H9 (cell line): ENCODE measurements around the gene FBXL7. TPM values are rescaled to one million over a fixed set of nuclear protein-coding genes. Genes with fewer than 3 reads are reported as not detected.

Source experiments
- DNase-seq: peaks from one replicate; pipeline ENCODE4 v3.0.0-alpha.2; 2017
- H2AFZ ChIP-seq: one replicate; pipeline ENCODE4 v1.6.1; 2013; ENCODE audit warnings: mild to moderate bottlenecking, low read length, control low read depth, moderate library complexity
- H2AK5ac ChIP-seq: 2 replicates; pipeline ENCODE4 v1.6.1; 2013; ENCODE audit warnings: low read length, control low read depth, mixed read lengths; ENCODE audit not compliant: insufficient read length
- H2BK120ac ChIP-seq: one replicate; pipeline ENCODE4 v1.6.1; 2013; ENCODE audit warnings: low read depth, mild to moderate bottlenecking, low read length, control low read depth, inconsistent platforms; ENCODE audit not compliant: poor library complexity, severe bottlenecking
- H2BK12ac ChIP-seq: 2 replicates; pipeline ENCODE4 v1.6.1; 2013; ENCODE audit warnings: low read length, control low read depth, mixed read lengths, low read depth; ENCODE audit not compliant: insufficient read length
- H2BK15ac ChIP-seq: 2 replicates; pipeline ENCODE4 v1.6.1; 2013; ENCODE audit warnings: low read depth, low read length, control low read depth
- H2BK20ac ChIP-seq: one replicate; pipeline ENCODE4 v1.6.1; 2013; ENCODE audit warnings: low read depth, mild to moderate bottlenecking, low read length, control low read depth, inconsistent platforms; ENCODE audit not compliant: poor library complexity, severe bottlenecking
- H2BK5ac ChIP-seq: 2 replicates; pipeline ENCODE4 v1.6.1; 2013; ENCODE audit warnings: low read length, control low read depth, mixed read lengths; ENCODE audit not compliant: insufficient read length
- H3K14ac ChIP-seq: 2 replicates; pipeline ENCODE4 v1.6.1; 2013; ENCODE audit warnings: low read length, control low read depth; ENCODE audit not compliant: insufficient read depth
- H3K18ac ChIP-seq: 2 replicates; pipeline ENCODE4 v1.6.1; 2013; ENCODE audit warnings: low read depth, mild to moderate bottlenecking, mixed read lengths, low read length, control low read depth; ENCODE audit not compliant: insufficient read length
- H3K23ac ChIP-seq: 2 replicates; pipeline ENCODE4 v1.6.1; 2013; ENCODE audit warnings: low read length, control low read depth, mixed read lengths, low read depth; ENCODE audit not compliant: insufficient read length
- H3K23me2 ChIP-seq: 2 replicates; pipeline ENCODE4 v1.6.1; 2013; ENCODE audit warnings: low read depth, mild to moderate bottlenecking, mixed read lengths, low read length, control low read depth; ENCODE audit not compliant: insufficient read length, poor library complexity, severe bottlenecking
- H3K27ac ChIP-seq: 2 replicates; pipeline ENCODE4 v1.5.1; 2013; ENCODE audit warnings: low read length, control low read depth, mixed read lengths, low read depth; ENCODE audit not compliant: insufficient read length
- H3K27me3 ChIP-seq: 2 replicates; pipeline ENCODE4 v1.6.1; 2013; ENCODE audit warnings: low read length, control low read depth, inconsistent platforms; ENCODE audit not compliant: insufficient read depth
- H3K4ac ChIP-seq: 2 replicates; pipeline ENCODE4 v1.6.1; 2013; ENCODE audit warnings: low read depth, mild to moderate bottlenecking, control low read depth, inconsistent platforms, low read length, moderate library complexity
- H3K4me1 ChIP-seq: 2 replicates; pipeline ENCODE4 v1.6.1; 2013; ENCODE audit warnings: low read length, control low read depth, inconsistent platforms; ENCODE audit not compliant: insufficient read depth
- H3K4me2 ChIP-seq: 2 replicates; pipeline ENCODE4 v1.6.1; 2013; ENCODE audit warnings: low read length, control low read depth, mixed read lengths; ENCODE audit not compliant: insufficient read length, insufficient read depth
- H3K56ac ChIP-seq: 2 replicates; pipeline ENCODE4 v1.6.1; 2013; ENCODE audit warnings: low read depth, mild to moderate bottlenecking, mixed read lengths, low read length, control low read depth; ENCODE audit not compliant: insufficient read length
- H3K79me1 ChIP-seq: 2 replicates; pipeline ENCODE4 v1.6.1; 2013; ENCODE audit warnings: low read depth, mild to moderate bottlenecking, moderate library complexity, low read length, control low read depth, inconsistent platforms; ENCODE audit not compliant: insufficient read depth, poor library complexity, severe bottlenecking
- H3K79me2 ChIP-seq: 2 replicates; pipeline ENCODE4 v1.6.1; 2013; ENCODE audit warnings: low read length, control low read depth, inconsistent platforms; ENCODE audit not compliant: insufficient read depth
- H3K9ac ChIP-seq: 2 replicates; pipeline ENCODE4 v1.6.1; 2013; ENCODE audit warnings: low read length, control low read depth, mixed read lengths; ENCODE audit not compliant: insufficient read length; ENCODE audit errors: extremely low read depth
- H3K9me3 ChIP-seq: one replicate; pipeline ENCODE4 v1.6.1; 2013; ENCODE audit warnings: low read depth, low read length, inconsistent platforms; ENCODE audit not compliant: control insufficient read depth
- H3T11ph ChIP-seq: one replicate; pipeline ENCODE4 v1.6.1; 2013; ENCODE audit warnings: mild to moderate bottlenecking, low read length, control low read depth, inconsistent platforms
- H4K20me1 ChIP-seq: one replicate; pipeline ENCODE4 v1.6.1; 2013; ENCODE audit not compliant: control insufficient read depth, insufficient read length, insufficient read depth
- H4K5ac ChIP-seq: 2 replicates; pipeline ENCODE4 v1.6.1; 2013; ENCODE audit warnings: low read depth, mild to moderate bottlenecking, mixed read lengths, low read length, control low read depth; ENCODE audit not compliant: insufficient read length
- H4K8ac ChIP-seq: replicated peaks from 2 replicates; pipeline ENCODE4 v1.6.1; 2013; ENCODE audit warnings: low read length, control low read depth, mixed read lengths, low read depth; ENCODE audit not compliant: insufficient read length
- H4K91ac ChIP-seq: 2 replicates; pipeline ENCODE4 v1.6.1; 2013; ENCODE audit warnings: low read depth, mild to moderate bottlenecking, moderate library complexity, mixed read lengths, low read length, control low read depth; ENCODE audit not compliant: insufficient read length
- H3K27ac Mint-ChIP-seq, 3 experiments: 2 replicates in 2 of 3; 3 replicates in 1 of 3; pipeline ENCODE4 v1.8.0; 2020 to 2021; ENCODE audit warnings: mixed read lengths in 3 of 3, mild to moderate bottlenecking in 1 of 3, moderate library complexity in 1 of 3
- H3K27me3 Mint-ChIP-seq: 2 replicates; pipeline ENCODE4 v1.8.0; 2021; ENCODE audit warnings: low read depth, mild to moderate bottlenecking, moderate library complexity, mixed read lengths
- H3K36me3 Mint-ChIP-seq, 3 experiments: 2 replicates in 2 of 3; 3 replicates in 1 of 3; pipeline ENCODE4 v1.8.0; 2020 to 2021; ENCODE audit warnings: low read depth in 3 of 3, mixed read lengths in 3 of 3; ENCODE audit not compliant: insufficient read depth in 1 of 3
- H3K4me1 Mint-ChIP-seq, 2 experiments: 2 replicates each; pipeline ENCODE4 v1.8.0; 2020; ENCODE audit warnings: mixed read lengths in 2 of 2
- H3K4me3 Mint-ChIP-seq, 2 experiments: 2 replicates in 1 of 2; 3 replicates in 1 of 2; pipeline ENCODE4 v1.8.0; 2020 to 2021; ENCODE audit warnings: mild to moderate bottlenecking in 2 of 2, mixed read lengths in 2 of 2, moderate library complexity in 1 of 2
- H3K9me3 Mint-ChIP-seq, 2 experiments: 2 replicates in 1 of 2; 3 replicates in 1 of 2; pipeline ENCODE4 v1.8.0; 2020; ENCODE audit warnings: mild to moderate bottlenecking in 2 of 2, mixed read lengths in 2 of 2, moderate library complexity in 1 of 2
- WGBS: extraction: QIAGEN DNeasy Blood & Tissue Kit; methylation state at CpG from one replicate; pipeline ENCODE4 v1.1.7; 2013; ENCODE audit warnings: missing lambda C conversion rate, low lambda C conversion rate, mixed read lengths; ENCODE audit not compliant: insufficient read length; ENCODE audit errors: extremely low coverage; 5-methylcytosine and 5-hydroxymethylcytosine counted together
- total RNA-seq: library from RNA; stranded (reverse); gene quantifications from 2 replicates; pipeline ENCODE4 v1.2.1, GENCODE V29; 2021
- TF ChIP-seq, protein P1 (sequence below): fragments of 200-600 bp; sonication (generic); conservative IDR thresholded peaks from 3 replicates; pipeline ENCODE4 v1.8.0; 2021; ENCODE audit warnings: antibody characterized with exemption, mild to moderate bottlenecking

Gene FBXL7
- total RNA-seq, 1 experiment from 2014 or later = 14.6 TPM

DNA sequence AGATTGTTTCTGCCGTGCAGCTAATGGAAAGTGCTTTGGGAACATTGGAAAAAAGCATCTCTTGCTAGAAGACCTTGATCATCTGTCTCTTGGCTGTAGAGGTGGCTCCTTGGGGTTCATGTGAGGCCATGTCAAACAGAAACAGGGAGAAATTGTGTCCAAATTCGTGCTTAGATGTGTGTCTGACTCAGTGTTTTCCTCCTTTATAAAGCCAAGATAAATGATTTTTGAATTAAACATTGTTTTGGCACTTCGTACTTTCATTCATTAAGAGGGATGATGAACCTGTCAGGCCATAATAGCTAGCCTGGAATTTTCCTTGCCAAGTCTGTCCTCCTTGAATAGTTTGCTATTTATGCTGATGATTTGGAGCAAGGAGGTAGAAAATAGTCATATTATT, 143.8 kb downstream of the FBXL7 start:
- no peaks in the 10 kb centered on the region for H3K9me3 ChIP-seq
- H4K5ac ChIP-seq = no peak overlapping the region
- Mint-ChIP-seq H3K4me1 (peaks cover 30 to 33% of the 10 kb centered on the region in 2 experiments), H3K27me3 (no peaks in the 10 kb centered on the region), H3K4me3 (no peak overlapping the region), H3K36me3 (peaks cover 0 to 3% (median 2%) of the 10 kb centered on the region in 3 experiments; a peak in 5 of 7 replicates), H3K27ac (no peak overlapping the region), H3K9me3 (peaks cover 0 to 2% of the 10 kb centered on the region in 2 experiments; a peak in 1 of 5 replicates)
- TF ChIP-seq, protein P1, sequence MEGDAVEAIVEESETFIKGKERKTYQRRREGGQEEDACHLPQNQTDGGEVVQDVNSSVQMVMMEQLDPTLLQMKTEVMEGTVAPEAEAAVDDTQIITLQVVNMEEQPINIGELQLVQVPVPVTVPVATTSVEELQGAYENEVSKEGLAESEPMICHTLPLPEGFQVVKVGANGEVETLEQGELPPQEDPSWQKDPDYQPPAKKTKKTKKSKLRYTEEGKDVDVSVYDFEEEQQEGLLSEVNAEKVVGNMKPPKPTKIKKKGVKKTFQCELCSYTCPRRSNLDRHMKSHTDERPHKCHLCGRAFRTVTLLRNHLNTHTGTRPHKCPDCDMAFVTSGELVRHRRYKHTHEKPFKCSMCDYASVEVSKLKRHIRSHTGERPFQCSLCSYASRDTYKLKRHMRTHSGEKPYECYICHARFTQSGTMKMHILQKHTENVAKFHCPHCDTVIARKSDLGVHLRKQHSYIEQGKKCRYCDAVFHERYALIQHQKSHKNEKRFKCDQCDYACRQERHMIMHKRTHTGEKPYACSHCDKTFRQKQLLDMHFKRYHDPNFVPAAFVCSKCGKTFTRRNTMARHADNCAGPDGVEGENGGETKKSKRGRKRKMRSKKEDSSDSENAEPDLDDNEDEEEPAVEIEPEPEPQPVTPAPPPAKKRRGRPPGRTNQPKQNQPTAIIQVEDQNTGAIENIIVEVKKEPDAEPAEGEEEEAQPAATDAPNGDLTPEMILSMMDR = no peak
- H3T11ph ChIP-seq = no peak overlapping the region
- H4K91ac ChIP-seq = no peak overlapping the region
- no peak overlapping the region for H3K4me2 ChIP-seq
- H3K18ac ChIP-seq = no peak overlapping the region
- no peak overlapping the region for H3K23ac ChIP-seq
- H4K20me1 ChIP-seq = no peaks in the 10 kb centered on the region
- no peak overlapping the region for H2AK5ac ChIP-seq
- no peaks in the 10 kb centered on the region for H3K27me3 ChIP-seq
- no peak overlapping the region for H2BK20ac ChIP-seq
- H3K79me2 ChIP-seq = no peaks in the 10 kb centered on the region
- H4K8ac ChIP-seq = no peak overlapping the region
- H2AFZ ChIP-seq = no peak overlapping the region
- no peak overlapping the region for H3K9ac ChIP-seq
- no peaks in the 10 kb centered on the region for H3K23me2 ChIP-seq
- no peak overlapping the region for H3K56ac ChIP-seq
- no peak overlapping the region for H3K4ac ChIP-seq
- DNase-seq = no peak
- H2BK15ac ChIP-seq = no peak overlapping the region
- H2BK120ac ChIP-seq = no peak overlapping the region
- no peak overlapping the region for H3K14ac ChIP-seq
- H3K4me1 ChIP-seq = peaks cover 12% of the 10 kb centered on the region; the same call in 1 of the 2 replicates
- no peaks in the 10 kb centered on the region for H3K79me1 ChIP-seq
- no peak overlapping the region for H2BK12ac ChIP-seq
- no peak overlapping the region for H3K27ac ChIP-seq
- no peak overlapping the region for H2BK5ac ChIP-seq
- no CpG with 5 or more reads among the region's 3 CpGs for WGBS
